ENCODE data around the gene SAXO2. TPM values are rescaled to one million over a fixed set of nuclear protein-coding genes. Genes with fewer than 3 reads are reported as not detected.
"Not testable (repeated sequence)": the region's sequence is repeated elsewhere in the genome, so short reads cannot be mapped to it uniquely, and the experiment has no call there.

The SAXO2 gene
- total and polyA plus RNA-seq, 2 of the 4 experiments (the other 2 are of a cell fraction) = 0.14 TPM; not detected in 1

- H3K14ac ChIP-seq (replicated peaks; ENCODE audit: low read depth, low read length); BruUV-seq (replicated peaks); H3K9me3 ChIP-seq (ENCODE audit: control insufficient read depth, insufficient read depth, low read length); H2AK9ac ChIP-seq (replicated peaks; ENCODE audit: low read depth, low read length, poor library complexity); CTCF ChIA-PET; H2BK5ac ChIP-seq (ENCODE audit: low read depth, low read length, poor library complexity, severe bottlenecking); H3K4me3 ChIP-seq (ENCODE audit: insufficient read depth, low read depth, low read length); H4K91ac ChIP-seq (ENCODE audit: insufficient read depth, low read depth, low read length); H3K27ac ChIP-seq (ENCODE audit: insufficient read depth, low read length); H3K9ac ChIP-seq (ENCODE audit: low read depth, low read length); H4K20me1 ChIP-seq (ENCODE audit: insufficient read depth, low read length); H3K79me1 ChIP-seq (ENCODE audit: low read depth in 1 of 2, low read length in 2 of 2); H3K4ac ChIP-seq (ENCODE audit: low read depth, low read length); intact Hi-C loops (cut with micrococcal nuclease); H2BK15ac ChIP-seq (ENCODE audit: low read depth, low read length); in situ Hi-C loops (cut with MboI; ENCODE audit: low sequenced_read_pairs); dilution Hi-C loops (cut with HindIII; ENCODE audit: low sequenced_read_pairs, unreplicated experiment); H3K4me1 ChIP-seq (ENCODE audit: control insufficient read depth, insufficient read depth, low read length); ATAC-seq (ENCODE audit: low read depth); H3K18ac ChIP-seq (ENCODE audit: low read depth, low read length); POLR2A ChIA-PET (ENCODE audit: unreplicated experiment); H4K8ac ChIP-seq (ENCODE audit: low read depth in 2 of 2, low read length in 2 of 2); H3K27me3 ChIP-seq (ENCODE audit: control insufficient read depth, insufficient read depth, low read length); H2AFZ ChIP-seq (replicated peaks; ENCODE audit: low read length, poor library complexity); H2BK120ac ChIP-seq (ENCODE audit: low read depth, low read length); H3K9me1 ChIP-seq (ENCODE audit: insufficient read depth, low read length); H3K56ac ChIP-seq (ENCODE audit: extremely low read depth, insufficient read depth, low read length); H3K23ac ChIP-seq (ENCODE audit: low read depth, low read length); H4K5ac ChIP-seq (ENCODE audit: low read depth, low read length); DNase-seq; H3K36me3 ChIP-seq (ENCODE audit: control insufficient read depth, insufficient read depth, low read length); H3K4me2 ChIP-seq (ENCODE audit: low read depth, low read length); H2BK20ac ChIP-seq (ENCODE audit: low read depth, low read length); H2AK5ac ChIP-seq (ENCODE audit: low read depth, low read length): not testable (repeated sequence)
- no CpG with 5 or more reads among the region's 2 CpGs for WGBS, 2 experiments (ENCODE audit: extremely low coverage in 2 of 2, insufficient read length in 1 of 2)
These were observed 25.6 kb downstream of the SAXO2 start for GRCh38 chr15:82288202-82288601.

All from IMR-90 (cell line).